Common myeloid progenitor, CD34-positive (primary cell): Measurements from ENCODE around the gene PITPNM3.

Source experiments
- CTCF ChIA-PET: fragments of 350-600 bp; sonication (Branson Sonifier 250); formaldehyde crosslinking; loops from one replicate; lab custom pipeline; 2021; ENCODE audit warnings: antibody characterized with exemption; lab: Charles Lee
- POLR2A ChIA-PET: fragments of 350-600 bp; sonication (Branson Sonifier 250); formaldehyde crosslinking; loops from one replicate; lab custom pipeline; 2021; ENCODE audit warnings: antibody characterized with exemption; lab: Charles Lee
- DNase-seq, 3 donors: peaks; one replicate each; pipeline versions ENCODE4 v3.0.0 to v3.0.0-alpha.2; 2013
- H3K27ac ChIP-seq, 2 experiments: 1 replicate in 1 of 2; 2 replicates in 1 of 2; pipeline ENCODE4 v1.7.0; 2013; ENCODE audit warnings: inconsistent platforms in 2 of 2, low read length in 2 of 2, mild to moderate bottlenecking in 2 of 2, low read depth in 1 of 2, moderate library complexity in 1 of 2; ENCODE audit not compliant: severe bottlenecking in 2 of 2, insufficient read depth in 1 of 2, poor library complexity in 1 of 2
- H3K27me3 ChIP-seq, 5 experiments: replicated peaks in 2 of 5; 1 replicate in 3 of 5; 2 replicates in 2 of 5; pipeline versions ENCODE4 v1.6.1 to v1.7.0; 2013; ENCODE audit warnings: low read length in 4 of 5, mild to moderate bottlenecking in 2 of 5, moderate library complexity in 2 of 5, inconsistent platforms in 1 of 5; ENCODE audit not compliant: insufficient read depth in 5 of 5, control insufficient read depth in 4 of 5
- H3K36me3 ChIP-seq, 4 experiments: 1 replicate in 2 of 4; 2 replicates in 2 of 4; pipeline versions ENCODE4 v1.6.1 to v1.7.0; 2013; ENCODE audit warnings: low read length in 3 of 4, control low read depth in 1 of 4, mild to moderate bottlenecking in 1 of 4; ENCODE audit not compliant: control insufficient read depth in 4 of 4, insufficient read depth in 4 of 4
- H3K4me1 ChIP-seq, 4 experiments: 1 replicate in 3 of 4; 2 replicates in 1 of 4; pipeline versions ENCODE4 v1.6.1 to v1.7.1; 2013; ENCODE audit warnings: low read length in 3 of 4, mild to moderate bottlenecking in 3 of 4, control low read depth in 1 of 4, inconsistent platforms in 1 of 4, moderate library complexity in 1 of 4; ENCODE audit not compliant: control insufficient read depth in 4 of 4, insufficient read depth in 4 of 4; ENCODE audit errors: control extremely low read depth in 1 of 4
- H3K4me3 ChIP-seq, 7 experiments: 1 replicate in 4 of 7; 2 replicates in 3 of 7; pipeline versions ENCODE4 v1.5.1 to v1.7.0; 2013; ENCODE audit warnings: mild to moderate bottlenecking in 7 of 7, low read length in 6 of 7, moderate library complexity in 6 of 7, inconsistent platforms in 2 of 7, low read depth in 2 of 7, control low read depth in 1 of 7; ENCODE audit not compliant: insufficient read depth in 4 of 7, control insufficient read depth in 1 of 7; ENCODE audit errors: extremely low read depth in 1 of 7
- H3K9me3 ChIP-seq, 5 experiments: 1 replicate in 4 of 5; 2 replicates in 1 of 5; pipeline versions ENCODE4 v1.6.1 to v1.7.1; 2013; ENCODE audit warnings: low read length in 4 of 5, mild to moderate bottlenecking in 2 of 5, inconsistent platforms in 1 of 5, low read depth in 1 of 5, moderate library complexity in 1 of 5; ENCODE audit not compliant: control insufficient read depth in 4 of 5, insufficient read depth in 2 of 5; ENCODE audit errors: control extremely low read depth in 1 of 5
- WGBS: methylation state at CpG from one replicate; pipeline ENCODE4 v1.1.5; 2013; ENCODE audit not compliant: insufficient coverage; 5-methylcytosine and 5-hydroxymethylcytosine counted together

Gene PITPNM3

DNA sequence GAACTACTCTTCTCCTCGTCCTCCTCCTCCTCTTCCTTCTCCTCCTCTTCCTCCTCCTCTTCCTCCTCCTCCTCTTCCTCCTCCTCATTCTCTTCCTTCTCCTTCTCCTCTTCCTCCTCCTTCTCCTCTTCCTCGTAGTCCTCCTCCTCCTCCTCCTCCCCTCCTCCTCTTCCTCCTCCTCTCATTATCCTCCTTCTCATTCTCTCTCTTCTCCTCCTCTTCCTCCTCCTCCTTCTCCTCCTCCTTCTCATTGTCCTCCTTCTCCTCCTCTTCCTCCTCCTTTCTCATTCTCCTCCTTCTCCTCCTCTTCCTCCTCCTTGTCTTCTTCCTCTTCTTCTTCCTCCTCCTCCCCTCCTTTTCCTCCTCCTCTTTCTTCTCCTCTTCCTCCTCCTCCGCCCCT is 4.1 kb upstream of the PITPNM3 start:
- H3K36me3 ChIP-seq = no peaks in the 10 kb centered on the region
- POLR2A ChIA-PET = no interaction called here
- H3K4me3 ChIP-seq = no peak overlapping the region
- CTCF ChIA-PET = no interaction called here
- peaks cover 0 to 11% (median 7%) of the 10 kb centered on the region in 4 experiments for H3K4me1 ChIP-seq
- no peak overlapping the region for H3K27ac ChIP-seq
- WGBS = 76% methylated on average over 3 of the region's 3 CpGs
- peak in 1 of 3 donors; percentile 12 for DNase-seq
- H3K27me3 ChIP-seq = peaks cover 0 to 42% (median 13%) of the 10 kb centered on the region in 5 experiments
- no peaks in the 10 kb centered on the region for H3K9me3 ChIP-seq

DNA sequence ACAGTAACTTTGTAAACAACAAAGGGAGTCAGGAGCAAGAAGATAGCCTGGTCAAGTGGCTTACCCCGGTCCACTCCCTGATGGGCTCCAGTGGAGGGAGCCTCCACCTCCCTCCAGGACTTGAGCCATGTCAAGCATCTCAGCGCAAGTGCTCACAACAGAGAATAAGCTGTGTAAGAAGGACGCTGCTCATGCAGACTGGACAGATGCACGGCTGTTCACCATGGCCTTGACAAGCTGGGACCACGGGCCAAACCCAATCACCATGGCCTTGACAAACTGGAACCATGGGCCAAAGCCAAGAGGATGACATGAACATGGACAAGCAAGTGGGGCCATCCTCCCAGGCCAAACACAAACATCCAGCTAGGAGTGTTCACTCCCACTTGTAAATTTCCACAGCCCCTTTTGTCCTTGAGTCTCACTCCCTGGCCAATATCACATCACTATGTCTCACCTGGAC is 3.4 kb upstream of the PITPNM3 start:
- Histone ChIP-seq H3K27ac (no peak overlapping the region), H3K4me3 (no peak overlapping the region), H3K27me3 (peaks cover 0 to 49% (median 19%) of the 10 kb centered on the region in 5 experiments), H3K4me1 (peaks cover 0 to 17% (median 11%) of the 10 kb centered on the region in 4 experiments), H3K9me3 (no peaks in the 10 kb centered on the region), H3K36me3 (no peaks in the 10 kb centered on the region)
- ChIA-PET POLR2A (no interaction called here), CTCF (no interaction called here)
- 98% methylated on average over 5 of the region's 5 CpGs for WGBS
- DNase-seq = peak in 1 of 3 donors; percentile 18

DNA sequence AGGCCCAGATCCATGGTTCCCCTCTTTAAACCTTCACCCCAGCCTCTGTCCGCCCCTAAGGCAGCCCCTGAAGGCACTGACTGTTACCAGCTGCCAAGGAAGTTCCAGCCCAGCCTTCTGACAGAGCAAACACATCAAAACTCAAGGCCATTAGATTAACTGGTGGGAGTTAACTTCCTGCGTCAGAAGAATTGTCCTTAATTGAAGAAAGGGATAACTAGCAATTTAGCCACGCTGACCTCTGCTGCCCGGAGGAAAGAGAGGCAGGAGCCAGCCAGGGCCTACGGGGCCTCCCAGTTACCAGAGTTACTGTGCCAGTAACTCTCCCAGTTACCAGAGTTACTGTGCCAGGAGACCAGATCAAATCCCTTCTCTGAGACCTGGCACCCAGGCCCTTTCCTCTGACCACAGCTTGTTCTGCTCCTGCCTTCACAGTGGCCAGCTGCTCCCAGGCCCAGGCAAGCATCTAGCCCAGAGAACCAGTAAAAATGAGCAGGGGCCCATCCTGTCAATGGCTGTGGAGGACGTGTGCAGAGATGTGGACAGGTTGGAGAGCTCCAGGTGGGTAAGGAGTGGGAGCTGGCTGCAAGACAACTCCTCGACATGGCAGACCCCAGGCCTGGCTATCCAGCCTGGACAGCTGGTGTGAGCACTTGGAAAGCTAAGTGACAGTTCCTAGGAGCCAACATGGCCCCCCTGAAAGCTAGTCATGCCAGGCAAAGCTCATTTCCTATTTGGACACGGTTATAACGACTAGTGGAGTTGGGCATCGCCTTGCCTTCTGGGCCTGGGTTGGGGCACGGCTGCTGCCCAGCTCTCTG is 2.8 kb upstream of the PITPNM3 start:
- no peak for DNase-seq
- no peaks in the 10 kb centered on the region for H3K9me3 ChIP-seq
- 92% methylated on average over 10 of the region's 11 CpGs for WGBS
- no peaks in the 10 kb centered on the region for H3K36me3 ChIP-seq
- ChIA-PET POLR2A (interaction anchor here (0.5 kb wide), 1 partner anchor 1036 kb away, joined by 3 read pairs; no protein-coding TSS in a partner anchor), CTCF (no interaction called here)
- no peak overlapping the region for H3K4me3 ChIP-seq
- peaks cover 0 to 55% (median 24%) of the 10 kb centered on the region in 5 experiments for H3K27me3 ChIP-seq
- H3K4me1 ChIP-seq = peaks cover 0 to 17% (median 11%) of the 10 kb centered on the region in 4 experiments
- H3K27ac ChIP-seq = no peak overlapping the region

DNA sequence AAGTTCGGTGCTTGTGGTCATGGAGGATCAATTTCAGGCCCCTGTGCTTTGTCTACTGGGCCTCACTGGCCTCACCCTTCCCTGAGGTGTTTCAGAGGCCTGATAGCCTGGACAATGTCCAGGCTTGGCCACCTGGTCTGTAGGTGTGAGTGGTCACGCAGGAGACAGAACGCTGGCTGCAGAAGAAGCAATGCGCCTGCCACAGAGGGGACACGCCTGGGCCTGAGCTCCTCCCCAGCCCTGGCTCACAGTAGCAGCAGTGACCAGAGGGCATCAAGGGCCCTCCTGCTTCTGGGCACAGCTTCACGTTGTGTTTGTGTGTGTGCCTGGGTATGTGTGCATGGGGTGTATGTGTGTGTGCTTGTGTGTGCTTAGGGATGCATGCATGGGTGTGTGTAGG is 1.9 kb upstream of the PITPNM3 start:
- H3K4me1 ChIP-seq = peaks cover 0 to 17% (median 11%) of the 10 kb centered on the region in 4 experiments
- H3K27me3 ChIP-seq = peaks cover 0 to 64% (median 24%) of the 10 kb centered on the region in 5 experiments
- no peak overlapping the region for H3K4me3 ChIP-seq
- POLR2A ChIA-PET = interaction anchor here (0.6 kb wide), 1 partner anchor 59 kb away, joined by 3 read pairs; no protein-coding TSS in a partner anchor
- H3K36me3 ChIP-seq = no peaks in the 10 kb centered on the region
- no peak for DNase-seq
- CTCF ChIA-PET = interaction anchor here (0.6 to 1.5 kb wide), 2 partner anchors 12 to 322 kb away, joined by 3 read pairs; no protein-coding TSS in a partner anchor
- 96% methylated on average over 5 of the region's 6 CpGs for WGBS
- no peaks in the 10 kb centered on the region for H3K9me3 ChIP-seq
- no peak overlapping the region for H3K27ac ChIP-seq

DNA sequence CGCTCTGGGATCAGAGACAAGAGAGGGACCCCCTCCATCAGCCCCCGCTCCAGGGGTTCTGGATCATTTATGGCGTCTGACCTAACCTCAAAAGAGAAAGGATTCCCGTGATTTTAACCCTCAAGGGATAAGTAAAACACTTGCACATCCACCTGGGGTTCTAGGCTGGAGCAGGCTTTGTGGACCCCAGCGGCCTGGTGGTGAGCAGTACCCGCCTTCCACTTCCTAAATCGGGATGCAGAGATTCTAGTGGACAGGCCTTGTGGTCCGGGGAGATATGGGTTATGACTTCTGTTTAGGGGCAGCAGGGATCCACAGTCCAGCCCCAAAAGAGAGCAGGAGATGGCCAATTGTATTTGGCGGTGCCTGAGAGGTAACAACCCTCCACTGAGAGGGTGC is 684 bp upstream of the PITPNM3 start:
- H3K9me3 ChIP-seq = no peaks in the 10 kb centered on the region
- peaks cover 0 to 69% (median 27%) of the 10 kb centered on the region in 5 experiments for H3K27me3 ChIP-seq
- ChIA-PET CTCF (interaction anchor here (1.5 kb wide), 1 partner anchor 11 kb away, joined by 3 read pairs; no protein-coding TSS in a partner anchor), POLR2A (no interaction called here)
- WGBS = 66% methylated on average over 7 of the region's 9 CpGs
- peaks cover 0 to 21% (median 11%) of the 10 kb centered on the region in 4 experiments for H3K4me1 ChIP-seq
- H3K27ac ChIP-seq = no peak overlapping the region
- peak in 1 of 3 donors; percentile 5 for DNase-seq
- no peaks in the 10 kb centered on the region for H3K36me3 ChIP-seq
- H3K4me3 ChIP-seq = peak overlapping the region in 3 of 7 experiments; percentile 32 to 42 (median 40)

DNA sequence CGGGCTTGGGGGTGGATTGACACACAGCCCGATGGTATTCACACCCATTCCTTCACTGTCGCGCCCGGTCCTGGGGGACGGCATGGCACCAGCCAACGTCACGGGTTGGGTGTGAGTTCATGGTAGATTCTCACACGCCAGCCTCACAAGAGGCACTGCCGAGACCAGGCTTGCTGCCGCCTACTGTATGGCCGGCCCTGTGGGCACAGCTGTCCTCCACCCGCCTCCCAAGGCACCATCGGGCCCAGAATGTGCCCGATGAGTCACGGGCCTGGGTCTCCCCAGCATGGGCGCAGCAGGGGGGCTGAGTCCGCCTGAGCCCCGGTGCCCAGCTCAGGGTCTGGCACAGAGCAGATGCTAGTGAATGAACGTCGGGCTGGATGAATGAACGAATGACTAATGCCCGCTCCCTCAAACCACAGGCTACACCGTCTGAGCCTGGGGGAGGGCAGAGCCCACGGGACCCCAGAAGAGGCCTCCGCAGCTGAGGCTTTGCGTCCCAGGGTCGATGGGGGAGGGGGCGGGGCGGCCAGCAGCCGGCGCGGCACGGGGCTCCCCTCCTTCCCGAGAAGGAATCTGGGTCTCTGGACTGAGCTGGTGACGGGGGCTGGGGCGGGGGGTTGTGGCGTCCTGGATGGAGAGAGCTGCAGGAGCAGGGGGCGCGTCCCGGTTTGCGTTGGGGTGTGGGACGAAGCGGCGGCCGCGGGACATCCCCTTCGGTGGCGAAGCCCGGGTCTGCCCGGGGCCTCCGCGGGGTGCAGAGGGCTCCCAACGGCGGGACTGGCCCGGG is 829 bp downstream of the PITPNM3 start:
- ChIA-PET CTCF (no interaction called here), POLR2A (interaction anchor here (0.6 kb wide), 1 partner anchor 16 kb away, joined by 3 read pairs; no protein-coding TSS in a partner anchor)
- peak overlapping the region in 4 of 7 experiments; percentile 38 to 61 (median 50) for H3K4me3 ChIP-seq
- H3K36me3 ChIP-seq = no peaks in the 10 kb centered on the region
- WGBS = under 1% methylated on average over 49 of the region's 56 CpGs
- DNase-seq = peak; percentile 33 to 87 (median 82)
- H3K9me3 ChIP-seq = no peaks in the 10 kb centered on the region
- no peak overlapping the region for H3K27ac ChIP-seq
- peaks cover 0 to 70% (median 27%) of the 10 kb centered on the region in 5 experiments for H3K27me3 ChIP-seq
- H3K4me1 ChIP-seq = peaks cover 0 to 26% (median 11%) of the 10 kb centered on the region in 4 experiments
